Loucy (cell line): Measurements from ENCODE around the gene MPHOSPH9.

Experiments used
- EZH2phosphoT487 ChIP-seq: fragments of 200-600 bp; IDR thresholded peaks from 2 replicates; pipeline ENCODE4 v1.6.1; 2018; ENCODE audit warnings: antibody characterized with exemption, mild to moderate bottlenecking, moderate library complexity, borderline replicate concordance
- TF ChIP-seq, protein P1 (sequence below): fragments of 200-600 bp; sonication (generic); conservative IDR thresholded peaks from 2 replicates; pipeline ENCODE4 v1.5.1; 2014; ENCODE audit warnings: mild to moderate bottlenecking, antibody characterized with exemption, low read length

DNA sequence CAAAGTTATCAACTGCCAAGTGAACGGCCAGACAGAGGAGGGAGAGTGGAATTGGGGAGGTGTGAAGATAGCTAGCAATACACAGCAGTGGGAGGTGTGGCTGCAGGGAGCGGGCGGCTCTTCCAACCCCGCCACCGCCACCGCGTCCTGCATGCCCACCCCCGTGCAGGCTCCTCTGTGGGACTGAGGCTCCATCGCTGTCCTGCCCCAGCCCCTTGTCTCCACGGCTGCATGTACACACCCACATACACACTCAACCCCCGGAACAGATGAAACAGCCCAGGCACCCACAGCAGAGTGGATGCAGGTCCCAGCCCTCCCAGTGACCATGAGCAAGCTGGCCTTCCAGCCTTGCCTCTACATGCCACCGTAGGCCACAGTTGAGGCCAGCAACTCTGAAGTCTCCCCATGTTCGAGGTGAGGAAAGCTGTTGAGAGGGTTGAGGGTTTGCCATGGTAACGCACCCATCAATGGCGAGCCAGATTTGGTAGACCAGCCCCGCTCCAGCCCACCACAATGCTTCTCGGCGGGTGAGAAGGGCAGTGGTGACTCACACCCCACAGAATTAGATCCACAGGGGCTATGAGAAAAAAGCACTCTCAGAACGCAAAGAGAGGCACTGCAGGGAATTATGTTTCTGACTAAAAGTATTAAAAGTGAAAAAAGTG is 121.3 kb downstream of the MPHOSPH9 start:
- TF ChIP-seq, protein P1, sequence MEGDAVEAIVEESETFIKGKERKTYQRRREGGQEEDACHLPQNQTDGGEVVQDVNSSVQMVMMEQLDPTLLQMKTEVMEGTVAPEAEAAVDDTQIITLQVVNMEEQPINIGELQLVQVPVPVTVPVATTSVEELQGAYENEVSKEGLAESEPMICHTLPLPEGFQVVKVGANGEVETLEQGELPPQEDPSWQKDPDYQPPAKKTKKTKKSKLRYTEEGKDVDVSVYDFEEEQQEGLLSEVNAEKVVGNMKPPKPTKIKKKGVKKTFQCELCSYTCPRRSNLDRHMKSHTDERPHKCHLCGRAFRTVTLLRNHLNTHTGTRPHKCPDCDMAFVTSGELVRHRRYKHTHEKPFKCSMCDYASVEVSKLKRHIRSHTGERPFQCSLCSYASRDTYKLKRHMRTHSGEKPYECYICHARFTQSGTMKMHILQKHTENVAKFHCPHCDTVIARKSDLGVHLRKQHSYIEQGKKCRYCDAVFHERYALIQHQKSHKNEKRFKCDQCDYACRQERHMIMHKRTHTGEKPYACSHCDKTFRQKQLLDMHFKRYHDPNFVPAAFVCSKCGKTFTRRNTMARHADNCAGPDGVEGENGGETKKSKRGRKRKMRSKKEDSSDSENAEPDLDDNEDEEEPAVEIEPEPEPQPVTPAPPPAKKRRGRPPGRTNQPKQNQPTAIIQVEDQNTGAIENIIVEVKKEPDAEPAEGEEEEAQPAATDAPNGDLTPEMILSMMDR, result no peak
- no peak for TF ChIP-seq EZH2phosphoT487
